Fibroblast of lung (primary cell): ENCODE measurements around the gene CDYL.

ENCODE experiments used
- CTCF ChIP-seq, 2 donors: IDR thresholded peaks in 1 of 2; conservative IDR thresholded peaks in 1 of 2; 1 replicate in 1 of 2; 2 replicates in 1 of 2; pipeline ENCODE4 v1.5.1; 2011 to 2012; ENCODE audit warnings: low read length in 2 of 2, control low read depth in 1 of 2, inconsistent platforms in 1 of 2, low read depth in 1 of 2, mild to moderate bottlenecking in 1 of 2
- EZH2 ChIP-seq: IDR thresholded peaks from 2 replicates; pipeline ENCODE4 v1.5.1; 2012; ENCODE audit warnings: low read length, control low read depth, mild to moderate bottlenecking; ENCODE audit errors: missing control alignments

- no peak for TF ChIP-seq CTCF (conservative IDR thresholded peaks at IDR 0.05 in 1 of 2, IDR thresholded peaks at IDR 0.05 in 1 of 2; ENCODE audit: low read depth in 1 of 2, low read length in 2 of 2)
- no peak for TF ChIP-seq EZH2
Observed at GRCh38 chr6:4924661-4925271, 148.6 kb downstream of the CDYL start.
